Stimulated activated CD4-positive, alpha-beta T cell treated with anti-CD3 and anti-CD28 coated beads, Interleukin-1b, Interleukin-23, amount 100 ng/mL, for 24 hours (primary cell): ENCODE results near the gene PARVB.
A peak's percentile ranks its signal among the peaks of the same experiment; 100 is the strongest.

Experiments used
- DNase-seq, 4 experiments: peaks; one replicate each; pipeline ENCODE4 v3.0.0-alpha.2; 2020; ENCODE audit warnings: low read depth in 4 of 4, low spot score in 1 of 4

PARVB gene

DNA sequence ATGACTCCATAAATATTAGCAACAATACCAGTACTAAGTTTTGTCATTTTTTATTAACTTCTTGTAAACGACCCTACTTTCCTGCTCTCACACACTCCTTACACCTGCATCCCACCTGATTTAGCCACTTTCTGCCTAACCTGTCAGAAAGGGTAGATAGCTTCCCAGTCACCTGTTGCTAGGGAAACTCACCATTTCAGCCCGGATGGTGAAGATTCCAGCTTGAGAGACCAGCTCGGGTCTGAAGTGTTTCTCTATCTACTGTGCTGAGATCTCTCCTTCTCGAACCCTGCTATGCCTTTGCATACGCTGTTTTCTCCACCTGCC is 156.6 kb downstream of the PARVB start, which contains the start of gene PARVG:
Gene PARVG (plus strand): TSS at position 220 of the 327 bp plus-strand sequence. CDS start 2,405 bp downstream, outside the sequence.
- DNase-seq, result no peak

DNA sequence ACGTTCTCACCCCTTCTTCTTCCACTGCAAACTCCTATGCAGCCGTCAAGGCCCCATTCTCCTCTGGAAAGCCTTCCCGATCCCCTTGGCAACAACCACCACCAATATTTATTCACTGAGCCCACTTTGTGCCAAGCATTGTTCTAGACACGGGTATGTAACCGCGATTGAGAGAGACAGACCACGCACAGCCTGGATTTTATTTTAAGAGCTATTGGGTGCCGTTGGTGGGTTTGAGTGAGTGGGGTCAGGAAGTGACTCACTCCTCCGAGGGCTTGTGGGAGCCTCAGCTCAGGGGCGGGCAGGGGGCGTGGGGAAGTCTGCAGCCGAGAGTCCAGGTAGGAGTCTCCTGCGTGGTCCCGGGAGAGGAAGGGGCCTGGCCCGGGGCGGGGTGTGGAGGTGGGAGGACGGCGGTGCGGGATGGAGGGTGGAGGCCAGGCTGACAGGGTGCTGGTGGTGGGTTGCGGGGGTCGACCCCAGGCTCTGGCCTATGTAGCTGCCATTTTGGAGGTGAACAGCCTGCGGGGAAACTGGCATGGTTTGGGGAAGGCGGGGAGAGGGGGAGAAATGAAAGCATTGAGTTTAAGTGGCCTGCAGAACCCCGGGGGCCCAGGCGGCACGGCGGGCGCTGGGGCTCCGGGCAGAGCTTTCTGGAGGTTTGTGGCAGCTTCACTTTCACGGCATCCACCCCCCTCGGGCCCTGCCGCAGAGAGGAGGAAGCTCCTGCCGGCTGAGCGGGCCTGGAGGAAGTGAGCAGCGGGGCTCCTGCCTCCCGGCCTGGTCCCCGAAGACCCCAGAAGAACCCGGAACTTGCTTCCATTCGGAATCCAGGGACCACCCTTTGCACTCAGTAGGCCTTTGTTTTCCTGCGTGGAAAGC is 157.2 kb downstream of the PARVB start:
- DNase-seq, result peak in 1 of 4 experiments; percentile 59

DNA sequence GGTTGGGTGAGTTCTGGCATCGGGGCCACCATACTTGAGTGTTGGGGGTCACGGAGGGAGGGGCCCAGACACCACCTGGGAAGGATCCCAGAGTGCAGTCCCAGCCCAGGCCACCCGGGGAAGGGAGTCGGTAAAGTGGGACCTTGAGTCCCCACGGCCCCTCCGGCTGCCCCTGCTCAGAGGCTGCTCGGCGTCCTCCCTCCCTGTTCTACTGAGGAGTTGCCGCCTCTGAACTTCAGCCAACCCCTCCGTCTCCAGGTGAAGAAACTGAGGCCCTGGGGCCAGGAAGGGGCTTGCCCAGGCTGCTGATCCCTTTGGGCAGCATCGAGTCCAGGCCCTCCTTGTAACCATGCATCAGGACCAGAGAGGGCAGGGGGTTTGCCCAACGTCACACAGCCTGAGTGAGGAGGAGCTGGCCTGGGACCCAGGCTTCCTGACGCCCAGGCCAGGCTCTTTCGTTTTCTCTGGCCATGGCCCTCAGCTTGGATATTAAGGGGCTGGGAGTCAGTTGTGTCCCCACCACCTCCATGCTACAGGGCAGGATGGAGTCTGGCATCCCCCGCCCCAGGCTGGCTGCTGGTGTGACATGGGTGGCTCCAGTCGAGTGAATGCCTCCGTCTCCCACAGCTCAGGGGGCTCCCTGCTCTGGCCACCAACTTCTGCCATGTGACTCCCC is 157.9 kb downstream of the PARVB start:
- DNase-seq, result no peak

DNA sequence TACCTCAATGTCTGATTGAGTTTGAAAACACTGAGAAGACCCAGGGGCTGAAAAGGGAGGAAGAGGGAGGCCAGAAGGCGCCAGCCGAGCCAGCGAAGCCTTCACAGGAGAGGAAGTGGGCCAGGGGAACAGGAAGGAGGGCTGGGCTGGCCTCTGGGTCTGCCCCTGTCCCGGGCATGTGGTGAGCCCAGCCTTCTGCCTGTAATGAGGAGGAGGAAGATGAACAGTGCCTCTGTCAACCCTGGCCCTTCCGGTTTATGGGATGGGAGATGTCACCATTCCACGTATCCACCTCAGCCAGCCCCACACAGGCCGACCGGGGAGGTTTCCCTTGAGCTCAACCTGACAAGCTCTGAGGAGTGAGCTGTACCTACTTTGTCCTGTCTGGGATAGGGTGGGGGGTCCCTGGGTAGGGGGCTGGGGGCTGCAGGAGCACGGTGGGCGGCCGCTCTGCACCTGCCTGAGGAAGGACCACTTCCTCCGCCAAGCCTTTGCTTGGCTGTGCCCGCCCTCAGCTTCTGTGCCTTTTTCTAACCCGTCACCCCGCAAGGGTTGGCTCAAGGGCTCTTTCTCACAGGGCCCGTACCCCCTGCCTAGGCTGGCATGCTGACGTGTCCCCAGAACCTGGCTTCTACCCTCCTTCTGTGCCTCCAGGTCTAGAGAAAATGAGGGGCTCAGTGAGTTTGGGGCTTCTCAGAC is 158.6 kb downstream of the PARVB start:
- DNase-seq, result peak in 1 of 4 experiments; percentile 29

DNA sequence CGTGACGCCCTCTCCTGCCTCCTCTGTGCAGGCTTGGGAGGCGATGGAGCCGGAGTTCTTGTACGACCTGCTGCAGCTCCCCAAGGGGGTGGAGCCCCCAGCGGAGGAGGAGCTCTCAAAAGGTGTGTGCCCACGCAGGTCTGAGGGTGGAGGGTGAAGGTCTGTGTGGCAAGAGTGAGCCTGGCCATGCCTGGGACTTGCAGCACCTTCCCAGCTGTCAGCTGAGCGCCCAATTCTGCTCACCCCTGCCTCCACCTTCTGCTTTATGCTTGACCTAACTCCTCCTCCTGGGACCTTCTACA is 159.1 kb downstream of the PARVB start:
- no peak for DNase-seq

DNA sequence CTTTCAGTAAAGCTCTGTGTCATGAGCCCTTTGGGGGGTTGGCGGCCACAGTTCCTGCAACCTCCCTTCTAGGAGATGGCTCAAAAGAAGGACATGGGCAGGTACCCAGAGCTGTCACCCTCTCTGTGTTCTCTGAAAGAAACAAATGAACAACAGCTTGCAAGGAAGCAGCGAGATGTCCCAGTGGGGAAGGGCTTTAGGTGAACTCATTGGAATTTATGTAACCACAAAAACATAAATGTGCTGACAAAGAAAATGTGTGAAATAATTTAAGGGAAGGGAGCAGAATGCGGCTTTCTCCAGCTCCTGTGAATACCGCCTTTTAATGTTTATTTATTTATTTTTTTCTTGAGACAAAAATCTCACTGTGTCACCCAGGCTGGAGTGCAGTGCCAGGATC is 159.9 kb downstream of the PARVB start:
- no peak for DNase-seq

DNA sequence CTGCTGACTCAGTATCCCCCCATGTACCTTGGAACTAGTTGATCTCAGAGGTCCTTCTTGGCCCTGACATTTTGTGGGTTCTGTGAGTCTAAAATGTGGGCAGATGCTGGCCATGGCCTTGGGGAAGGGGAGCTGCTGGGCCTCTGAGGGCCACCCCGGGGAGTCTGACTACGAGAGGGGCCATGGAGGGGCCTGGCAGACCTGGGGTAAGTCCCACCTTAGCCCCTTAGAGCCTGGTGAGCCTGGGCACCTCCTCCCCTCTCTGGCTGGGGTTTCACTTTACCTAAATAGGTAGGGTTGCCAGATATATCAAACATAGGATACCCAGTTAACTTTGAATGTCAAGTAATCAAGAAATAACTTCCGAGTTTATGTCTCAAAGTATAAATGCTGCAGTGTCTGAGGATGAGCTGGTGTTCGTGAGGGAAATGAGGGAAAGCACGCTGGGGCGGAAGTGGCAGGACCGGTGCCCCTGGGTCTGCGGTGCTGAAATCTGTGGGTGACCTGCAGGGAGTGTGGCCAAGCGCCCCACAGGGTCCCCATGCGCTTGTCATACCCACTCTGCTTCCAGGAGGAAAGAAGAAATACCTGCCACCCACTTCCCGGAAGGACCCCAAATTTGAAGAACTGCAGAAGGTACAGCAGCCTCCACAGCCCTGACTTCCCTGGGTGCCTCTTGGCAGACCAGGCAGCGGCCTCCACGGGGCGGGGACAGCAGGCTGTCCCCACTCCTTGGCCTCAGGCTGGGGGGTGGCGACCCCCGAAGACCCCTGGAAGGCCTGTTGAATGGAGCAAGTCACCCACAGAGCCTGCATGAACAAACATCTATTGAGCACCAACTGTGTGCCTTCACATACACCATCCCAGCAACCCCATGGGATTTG is 161.4 kb downstream of the PARVB start:
- DNase-seq, result no peak

DNA sequence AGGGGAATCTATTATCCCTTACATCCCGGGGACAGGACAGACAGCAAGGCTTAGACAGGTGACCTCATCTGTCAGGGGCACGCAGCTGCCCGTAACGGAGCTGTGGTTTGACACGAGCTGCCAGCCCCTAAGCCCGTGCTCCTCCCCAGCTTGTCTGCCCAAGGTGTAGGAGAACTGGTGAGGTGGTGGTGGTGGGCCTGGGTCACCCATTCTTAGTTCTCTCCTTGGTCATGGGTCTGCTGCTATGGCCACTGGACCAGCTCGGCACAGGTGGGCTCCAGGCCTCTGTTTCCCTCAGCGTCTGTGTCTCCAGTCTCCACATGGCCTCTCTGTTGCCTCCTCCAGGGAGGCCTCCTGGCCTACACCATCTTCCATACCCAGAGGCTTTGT is 162.0 kb downstream of the PARVB start:
- no peak for DNase-seq

DNA sequence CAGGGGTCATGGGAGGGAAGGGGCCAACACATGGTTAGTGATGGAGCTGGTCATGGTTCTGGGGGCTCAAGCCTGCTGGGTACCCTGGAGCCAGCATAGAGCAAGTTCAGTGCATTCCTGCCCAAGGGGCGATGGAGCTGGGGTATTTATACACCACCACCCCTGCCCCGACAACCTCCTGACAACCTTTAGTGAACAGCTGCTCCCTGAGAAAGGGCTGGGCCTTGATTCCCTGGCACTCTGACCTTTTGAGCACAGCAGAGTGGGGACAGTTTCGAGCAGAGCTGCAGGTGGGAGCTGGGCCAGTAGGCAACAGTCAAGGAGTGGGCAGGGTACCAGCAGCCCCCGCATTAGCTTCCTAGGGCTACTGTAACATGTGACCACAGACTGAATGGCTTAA is 162.6 kb downstream of the PARVB start:
- DNase-seq, result no peak

DNA sequence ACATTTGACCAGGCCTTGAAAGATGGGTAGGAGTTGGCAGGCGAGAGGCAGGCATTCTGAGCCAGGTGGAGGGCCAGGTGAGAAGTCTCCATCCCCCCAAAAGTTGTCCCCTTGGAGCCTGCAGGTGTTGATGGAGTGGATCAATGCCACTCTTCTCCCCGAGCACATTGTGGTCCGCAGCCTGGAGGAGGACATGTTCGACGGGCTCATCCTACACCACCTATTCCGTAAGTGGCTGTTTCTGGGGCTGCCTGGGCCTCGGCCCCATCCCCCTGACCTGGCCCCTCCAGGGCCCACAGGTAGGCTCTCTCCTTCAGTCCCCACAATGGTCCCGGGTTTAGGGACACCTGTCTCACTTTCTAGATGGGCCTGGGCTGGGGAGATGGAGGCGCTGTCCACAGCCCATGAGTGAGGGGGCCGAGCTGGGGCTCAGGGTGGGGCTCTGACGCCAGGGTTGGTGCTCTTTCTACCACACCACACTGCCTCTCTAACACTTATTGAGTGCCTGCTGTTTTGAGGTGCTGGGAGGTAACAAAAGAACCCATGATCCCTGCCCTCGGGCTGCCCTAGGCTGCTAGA is 163.6 kb downstream of the PARVB start:
- DNase-seq, result no peak

DNA sequence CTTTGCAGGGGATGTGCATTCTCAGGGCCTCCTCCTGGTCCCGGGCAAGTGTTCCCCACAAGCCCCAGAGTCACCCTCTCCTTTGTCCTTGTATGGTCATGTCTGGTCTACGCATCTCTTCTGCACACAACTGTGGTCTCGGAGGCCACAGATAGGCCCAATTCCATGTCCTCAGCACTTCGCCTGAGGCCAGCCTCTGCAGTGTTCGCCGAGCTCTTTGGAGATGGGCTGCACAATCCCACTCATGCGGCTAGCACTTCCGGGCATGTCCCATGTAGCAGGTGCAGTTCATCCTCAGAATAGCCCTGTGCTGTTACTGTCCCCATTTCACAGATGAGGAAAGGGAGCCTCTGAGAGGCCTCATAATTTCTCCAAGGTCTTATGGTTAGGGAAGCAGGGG is 164.2 kb downstream of the PARVB start:
- no peak for DNase-seq

DNA sequence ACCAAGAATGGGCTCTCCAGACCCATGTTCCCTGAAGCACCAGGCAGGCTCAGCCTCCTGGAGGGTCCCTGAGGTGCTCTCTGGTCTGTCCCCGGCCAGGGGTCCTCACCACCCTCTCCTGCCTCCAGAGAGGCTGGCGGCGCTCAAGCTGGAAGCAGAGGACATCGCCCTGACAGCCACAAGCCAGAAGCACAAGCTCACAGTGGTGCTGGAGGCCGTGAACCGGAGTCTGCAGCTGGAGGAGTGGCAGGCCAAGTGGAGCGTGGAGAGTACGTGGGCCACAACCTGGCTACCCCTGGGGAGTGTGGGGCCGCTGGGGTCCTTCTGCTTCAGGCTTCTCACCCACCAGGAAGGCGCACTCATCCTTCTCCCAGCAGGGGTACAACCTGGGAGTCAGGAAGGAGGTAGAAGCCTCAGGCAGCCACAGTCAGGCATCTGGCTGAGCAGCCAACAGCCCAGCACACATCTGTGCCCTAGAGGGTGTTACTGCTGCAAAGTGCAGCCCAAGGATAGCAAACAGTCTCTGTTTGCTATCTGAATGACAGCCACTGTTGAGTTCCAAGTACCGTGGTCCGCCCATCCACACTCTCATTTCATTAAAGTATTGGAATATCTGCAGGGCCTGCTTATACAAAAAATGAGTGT is 165.0 kb downstream of the PARVB start:
- no peak for DNase-seq

DNA sequence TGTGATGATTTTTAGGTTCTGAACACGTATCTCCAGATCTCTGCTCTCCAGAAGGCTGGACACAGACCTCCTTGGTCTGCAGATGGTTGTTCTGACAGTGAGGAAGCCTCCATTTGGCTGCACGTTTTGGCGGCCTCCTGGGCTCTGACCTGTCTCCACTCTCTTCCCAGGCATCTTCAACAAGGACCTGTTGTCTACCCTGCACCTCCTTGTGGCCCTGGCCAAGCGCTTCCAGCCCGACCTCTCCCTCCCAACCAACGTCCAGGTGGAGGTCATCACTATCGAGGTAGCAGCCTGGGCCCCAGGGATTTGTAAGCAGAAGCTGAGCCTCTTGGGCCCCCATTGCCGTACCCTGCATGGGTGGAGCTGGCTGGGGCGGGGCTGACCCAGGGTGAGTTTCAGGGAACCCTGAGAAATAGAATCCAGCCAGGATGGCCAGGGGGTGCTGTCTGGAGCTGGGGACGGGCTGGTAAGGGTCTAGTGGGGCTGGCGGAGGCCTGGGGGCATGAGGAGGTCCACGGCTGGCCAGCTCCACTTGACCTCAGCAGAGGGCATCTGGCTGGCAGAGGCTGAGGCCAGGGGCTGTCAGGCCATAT is 166.4 kb downstream of the PARVB start:
- DNase-seq, result no peak

DNA sequence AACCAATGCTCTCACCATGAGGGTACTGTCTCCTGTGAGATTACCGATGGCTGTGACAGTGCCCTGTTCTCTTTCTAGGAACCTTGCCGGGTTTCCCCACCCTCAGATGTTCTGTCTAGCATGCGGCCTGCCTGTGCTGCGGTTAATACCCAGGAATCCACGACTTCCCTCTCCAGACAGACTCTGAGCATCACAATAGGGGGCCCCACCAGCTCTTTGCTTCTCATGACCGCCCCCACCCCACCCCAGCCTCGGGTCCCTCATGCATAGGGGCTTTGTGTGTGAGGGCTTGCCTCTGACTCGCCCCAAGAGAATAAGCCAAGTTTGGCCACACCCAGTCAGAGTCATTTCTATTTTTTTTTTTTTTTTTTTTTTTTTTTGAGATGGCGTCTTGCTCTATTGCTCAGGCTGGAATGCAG is 166.9 kb downstream of the PARVB start:
- DNase-seq, result peak in 1 of 4 experiments; percentile 37

DNA sequence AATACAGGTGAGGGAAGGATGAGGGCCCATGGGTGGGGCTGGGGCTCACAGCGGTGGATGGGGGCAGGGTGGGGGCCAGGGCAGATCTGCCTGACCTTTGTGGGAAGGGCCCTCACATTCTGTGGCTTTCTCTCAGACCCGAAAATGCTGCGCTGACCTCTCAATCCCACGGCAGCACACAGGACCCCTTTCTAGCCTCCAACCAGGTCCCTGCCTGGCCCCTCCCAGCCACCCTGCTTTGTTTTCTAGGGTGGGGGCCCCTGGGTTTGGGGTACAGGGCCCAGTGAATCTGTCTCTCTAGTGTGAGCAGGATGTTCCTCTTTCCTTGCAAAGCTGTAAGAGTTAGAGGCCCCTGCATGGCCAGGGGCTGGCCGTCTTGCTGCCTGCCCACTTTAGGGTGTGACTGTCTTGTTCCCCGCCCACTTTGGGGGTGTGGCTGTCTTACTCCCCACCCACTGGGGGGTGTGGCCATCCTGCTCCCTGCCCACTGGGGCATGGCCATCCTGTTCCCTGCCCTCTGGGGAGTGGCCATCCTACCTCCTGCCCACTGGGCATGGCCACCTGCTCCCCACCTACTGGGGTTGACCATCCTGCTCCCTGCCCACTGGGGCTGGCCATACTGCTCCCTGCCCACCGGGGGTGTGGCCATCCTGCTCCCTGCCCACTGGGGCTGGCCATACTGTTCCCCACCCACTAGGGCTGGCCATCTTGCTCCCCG is 168.2 kb downstream of the PARVB start:
- peak in 1 of 4 experiments; percentile 16 for DNase-seq

DNA sequence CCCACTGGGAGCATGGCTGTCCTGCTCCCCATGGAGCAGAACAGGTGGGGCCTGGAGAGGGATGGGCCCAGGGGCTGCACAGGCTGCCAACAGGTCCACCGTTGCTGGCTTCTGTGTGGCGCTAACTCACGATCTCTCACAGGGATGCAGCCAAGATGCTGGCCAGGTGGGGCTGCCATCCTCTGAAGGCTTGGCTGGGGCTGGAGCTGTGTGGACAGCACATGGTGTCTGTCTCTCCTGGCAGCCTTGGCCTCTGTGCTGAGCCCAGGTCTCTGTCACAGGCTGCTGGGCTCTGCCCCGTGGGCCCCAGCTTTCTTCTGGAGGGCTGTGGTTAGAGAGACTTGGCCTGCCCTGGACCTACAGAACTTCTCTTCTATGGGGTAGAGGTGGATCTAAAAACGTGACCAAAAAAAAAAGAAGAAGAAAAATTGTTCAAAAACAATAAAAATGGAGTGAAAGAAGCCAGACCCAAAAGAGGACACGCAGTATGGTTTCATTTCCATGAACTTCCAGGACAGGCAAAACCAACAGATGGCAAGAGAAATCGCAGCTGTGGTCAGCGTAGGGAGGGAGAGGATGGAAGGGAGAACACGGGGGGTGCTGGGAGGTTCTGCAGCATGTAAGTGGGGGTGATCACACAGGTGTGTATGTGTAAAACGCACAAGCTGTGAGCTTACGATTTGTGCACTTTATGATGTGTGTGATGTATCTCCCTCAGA is 168.9 kb downstream of the PARVB start:
- DNase-seq, result no peak

DNA sequence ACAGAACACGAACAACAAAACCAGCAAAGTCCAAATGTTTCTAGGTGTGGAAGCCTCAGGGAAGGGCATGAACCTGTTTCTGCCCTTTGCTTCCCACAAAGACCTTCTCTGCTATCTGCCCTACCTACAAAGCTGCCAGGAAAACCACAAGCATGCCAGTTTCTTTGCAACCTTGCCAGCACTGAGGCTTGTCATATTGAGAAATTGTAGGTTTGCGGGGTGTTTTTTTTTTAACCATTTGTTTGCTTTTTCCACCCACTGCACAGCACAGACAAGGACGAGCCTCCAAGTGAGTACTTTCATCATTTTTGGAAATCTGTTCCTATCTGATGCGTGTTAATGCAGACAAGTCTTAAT is 169.4 kb downstream of the PARVB start:
- no peak for DNase-seq

DNA sequence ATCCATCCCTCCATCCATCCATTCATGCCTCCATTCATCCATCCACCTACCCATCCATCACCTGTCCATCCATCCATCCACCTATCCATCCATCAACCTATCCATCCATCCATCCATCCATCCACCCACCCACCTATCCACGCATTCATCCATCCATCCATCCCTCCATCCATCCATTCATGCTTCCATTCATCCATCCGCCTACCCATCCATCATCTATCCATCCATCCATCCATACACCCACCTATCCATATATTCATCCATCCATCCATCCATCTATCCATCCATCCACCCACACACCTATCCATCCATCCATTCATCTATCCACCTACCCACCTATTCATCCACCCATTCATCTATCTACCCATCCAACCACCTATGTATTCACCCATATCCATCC is 170.5 kb downstream of the PARVB start:
- DNase-seq, result no peak
